Activated CD4-positive, alpha-beta memory T cell treated with anti-CD3 and anti-CD28 coated beads for 36 hours (primary cell): Measurements from ENCODE around the gene COL4A2. TPM values are rescaled to one million over a fixed set of nuclear protein-coding genes. Genes with fewer than 3 reads are reported as not detected.

Experiments
- CTCF ChIA-PET: fragments of 350-600 bp; sonication (Branson Sonifier 250); formaldehyde crosslinking; loops from one replicate; lab custom pipeline; 2021; ENCODE audit warnings: antibody characterized with exemption, inconsistent platforms; lab: Charles Lee
- POLR2A ChIA-PET: fragments of 350-600 bp; sonication (Branson Sonifier 250); formaldehyde crosslinking; loops from one replicate; lab custom pipeline; 2021; ENCODE audit warnings: antibody characterized with exemption; lab: Charles Lee
- DNase-seq: peaks from one replicate; pipeline ENCODE4 v3.0.0-alpha.2; 2020
- H3K27ac Mint-ChIP-seq: one replicate; pipeline ENCODE4 v1.8.0; 2021; ENCODE audit warnings: mixed read lengths
- H3K27me3 Mint-ChIP-seq: one replicate; pipeline ENCODE4 v1.8.0; 2021; ENCODE audit warnings: mixed read lengths
- H3K36me3 Mint-ChIP-seq: one replicate; pipeline ENCODE4 v1.8.0; 2021; ENCODE audit warnings: mixed read lengths
- H3K4me1 Mint-ChIP-seq: one replicate; pipeline ENCODE4 v1.8.0; 2021; ENCODE audit warnings: low read depth, mixed read lengths
- H3K4me3 Mint-ChIP-seq: one replicate; pipeline ENCODE4 v1.8.0; 2021; ENCODE audit warnings: mild to moderate bottlenecking, mixed read lengths
- H3K9me3 Mint-ChIP-seq: one replicate; pipeline ENCODE4 v1.8.0; 2021; ENCODE audit warnings: mixed read lengths
- intact Hi-C: fragments of 100-400 bp; cut with micrococcal nuclease; formaldehyde crosslinking; loops from one replicate; pipeline ENCODE4 v1.15.1; 2023
- total RNA-seq, 2 experiments: library from RNA; stranded (reverse); gene quantifications; one replicate each; pipeline ENCODE4 v1.2.3, GENCODE V29; 2021

COL4A2 gene
- total RNA-seq, 2 experiments from 2014 or later, result not detected

DNA sequence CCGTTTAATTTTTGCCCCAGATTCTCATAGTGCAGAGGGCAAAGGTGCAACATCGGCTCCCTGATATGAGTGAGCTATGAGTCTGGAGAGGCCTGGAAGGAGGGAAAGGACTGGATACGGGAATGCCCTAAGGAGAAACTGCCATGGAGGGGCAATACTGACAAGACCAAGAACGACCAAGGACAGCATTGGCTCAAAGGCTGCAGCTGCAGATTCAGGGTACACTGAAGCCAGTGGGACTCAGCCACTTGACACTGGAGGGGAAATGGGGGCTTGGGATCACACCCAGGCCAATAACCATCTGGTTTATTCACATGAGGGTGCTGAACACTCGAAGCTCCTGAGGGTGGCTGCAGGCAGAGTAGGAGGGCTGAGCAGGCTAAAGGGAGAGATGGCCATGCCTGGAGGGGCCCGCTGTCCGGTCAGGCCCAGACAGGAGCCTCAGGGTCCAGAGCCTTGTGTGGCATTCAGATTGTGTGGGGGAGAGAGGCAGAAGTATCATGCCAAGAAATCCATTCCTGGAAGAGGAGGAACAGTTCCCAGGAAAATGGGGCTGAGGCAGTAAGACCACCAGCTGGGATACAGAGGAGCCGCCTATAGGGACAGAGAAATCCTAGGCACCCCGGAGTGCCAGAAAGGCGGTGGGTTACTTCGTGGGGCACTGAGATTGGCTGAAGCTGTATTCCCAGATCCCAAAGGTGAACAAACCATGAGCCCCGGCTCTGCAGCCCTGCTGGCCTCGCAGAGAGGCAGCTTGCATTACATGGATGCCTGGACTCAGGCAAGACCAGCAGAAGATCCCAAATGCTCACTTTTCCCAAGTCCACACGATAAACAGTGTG lies 20.9 kb upstream of the COL4A2 start:
- CTCF ChIA-PET, result no interaction called here
- no peak overlapping the region for H3K27ac Mint-ChIP-seq

GRCh38 chr13:110286833-110287819 lies 20.0 kb upstream of the COL4A2 start:
- H3K9me3 Mint-ChIP-seq, result no peaks in the 10 kb centered on the region
- H3K27me3 Mint-ChIP-seq, result peaks cover 7% of the 10 kb centered on the region
- CTCF ChIA-PET, result no interaction called here
- H3K4me3 Mint-ChIP-seq, result no peak overlapping the region
- intact Hi-C loops, result no loop called here
- no peak overlapping the region for H3K27ac Mint-ChIP-seq
- no peaks in the 10 kb centered on the region for H3K36me3 Mint-ChIP-seq
- POLR2A ChIA-PET, result no interaction called here
- no peaks in the 10 kb centered on the region for H3K4me1 Mint-ChIP-seq
- no peak for DNase-seq

More for the DNA sequence above, 20.9 kb upstream of the COL4A2 start:
- no peaks in the 10 kb centered on the region for H3K9me3 Mint-ChIP-seq
- DNase-seq, result no peak
- no peak overlapping the region for H3K4me3 Mint-ChIP-seq
- intact Hi-C loops, result no loop called here
- POLR2A ChIA-PET, result no interaction called here
- no peaks in the 10 kb centered on the region for H3K36me3 Mint-ChIP-seq
- H3K4me1 Mint-ChIP-seq, result no peaks in the 10 kb centered on the region
- peaks cover 11% of the 10 kb centered on the region for H3K27me3 Mint-ChIP-seq

DNA sequence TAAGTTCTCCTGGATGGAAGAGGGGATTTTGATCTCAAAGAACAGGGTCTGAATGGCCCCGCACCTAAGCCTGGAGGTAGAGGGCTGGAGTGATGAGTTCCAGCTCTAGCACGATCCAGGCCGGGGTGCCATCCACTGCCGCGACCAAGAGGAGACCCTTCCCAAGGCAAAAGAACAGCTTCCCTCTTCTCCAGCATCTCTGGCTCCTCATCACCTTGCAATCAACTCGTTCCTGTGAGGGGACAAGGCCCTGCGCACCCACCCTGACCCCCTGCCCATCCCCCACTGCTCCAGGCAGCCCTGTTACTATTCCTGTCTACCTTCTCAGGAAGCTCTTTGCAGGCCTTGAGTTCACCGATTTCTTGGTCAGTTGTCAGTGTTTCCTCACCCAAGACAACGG lies 17.9 kb upstream of the COL4A2 start:
- Mint-ChIP-seq H3K4me1 (no peaks in the 10 kb centered on the region), H3K9me3 (no peaks in the 10 kb centered on the region), H3K36me3 (no peaks in the 10 kb centered on the region), H3K27ac (no peak overlapping the region), H3K27me3 (peaks cover 2% of the 10 kb centered on the region), H3K4me3 (no peak overlapping the region)
- ChIA-PET CTCF (no interaction called here), POLR2A (no interaction called here)
- intact Hi-C loops, result no loop called here
- no peak for DNase-seq

DNA sequence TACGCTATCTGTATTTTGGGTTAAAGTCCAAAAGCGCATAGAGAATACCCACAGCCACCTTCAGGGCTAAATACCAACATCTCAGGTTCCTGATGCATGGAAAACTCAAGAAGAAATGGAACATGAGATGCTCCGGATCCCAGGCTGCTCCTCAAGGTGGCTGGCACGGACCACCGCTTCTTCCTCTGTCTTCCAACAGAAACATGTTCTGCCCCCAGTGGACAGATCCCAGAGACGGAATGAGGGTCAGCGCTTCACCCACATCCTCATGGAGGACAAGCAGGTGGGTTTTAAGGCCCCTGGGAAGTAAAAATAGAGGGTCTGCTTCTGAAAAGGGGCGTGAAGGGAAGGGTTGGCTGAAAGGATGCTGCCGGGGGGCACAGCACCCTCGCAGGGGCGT lies 17.4 kb upstream of the COL4A2 start:
- ChIA-PET CTCF (no interaction called here), POLR2A (no interaction called here)
- H3K27me3 Mint-ChIP-seq, result peaks cover 3% of the 10 kb centered on the region
- no peaks in the 10 kb centered on the region for H3K9me3 Mint-ChIP-seq
- H3K27ac Mint-ChIP-seq, result no peak overlapping the region
- H3K36me3 Mint-ChIP-seq, result no peaks in the 10 kb centered on the region
- no peaks in the 10 kb centered on the region for H3K4me1 Mint-ChIP-seq
- intact Hi-C loops, result no loop called here
- no peak overlapping the region for H3K4me3 Mint-ChIP-seq
- no peak for DNase-seq

DNA sequence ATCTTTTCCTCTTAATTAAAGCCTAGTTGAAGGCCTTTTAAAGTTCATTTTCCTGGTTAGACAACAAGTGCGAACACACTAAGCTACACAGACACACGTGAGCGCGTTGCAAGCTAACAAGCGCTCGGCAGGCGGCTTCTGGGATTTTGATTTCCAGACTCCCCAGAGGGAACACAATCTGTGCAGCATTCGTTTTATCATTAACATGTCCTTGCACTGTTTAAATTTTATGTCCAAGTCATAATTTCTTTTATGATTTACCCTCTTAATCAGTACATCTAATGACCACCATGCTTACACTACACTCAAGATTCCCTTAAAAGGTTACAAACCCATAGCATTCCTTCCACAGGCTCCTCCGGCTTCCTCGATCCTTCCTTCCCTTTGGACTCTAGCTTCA lies 16.9 kb upstream of the COL4A2 start:
- H3K4me1 Mint-ChIP-seq, result no peaks in the 10 kb centered on the region
- peaks cover 5% of the 10 kb centered on the region for H3K27me3 Mint-ChIP-seq
- CTCF ChIA-PET, result no interaction called here
- POLR2A ChIA-PET, result no interaction called here
- intact Hi-C loops, result no loop called here
- H3K27ac Mint-ChIP-seq, result no peak overlapping the region
- H3K36me3 Mint-ChIP-seq, result no peaks in the 10 kb centered on the region
- no peaks in the 10 kb centered on the region for H3K9me3 Mint-ChIP-seq
- H3K4me3 Mint-ChIP-seq, result no peak overlapping the region
- DNase-seq, result no peak

GRCh38 chr13:110290826-110291225 lies 16.3 kb upstream of the COL4A2 start:
- Mint-ChIP-seq H3K9me3 (no peaks in the 10 kb centered on the region), H3K4me3 (no peak overlapping the region), H3K27ac (no peak overlapping the region), H3K27me3 (peaks cover 4% of the 10 kb centered on the region), H3K4me1 (no peaks in the 10 kb centered on the region), H3K36me3 (no peaks in the 10 kb centered on the region)
- ChIA-PET CTCF (no interaction called here), POLR2A (no interaction called here)
- intact Hi-C loops, result no loop called here
- no peak for DNase-seq

DNA sequence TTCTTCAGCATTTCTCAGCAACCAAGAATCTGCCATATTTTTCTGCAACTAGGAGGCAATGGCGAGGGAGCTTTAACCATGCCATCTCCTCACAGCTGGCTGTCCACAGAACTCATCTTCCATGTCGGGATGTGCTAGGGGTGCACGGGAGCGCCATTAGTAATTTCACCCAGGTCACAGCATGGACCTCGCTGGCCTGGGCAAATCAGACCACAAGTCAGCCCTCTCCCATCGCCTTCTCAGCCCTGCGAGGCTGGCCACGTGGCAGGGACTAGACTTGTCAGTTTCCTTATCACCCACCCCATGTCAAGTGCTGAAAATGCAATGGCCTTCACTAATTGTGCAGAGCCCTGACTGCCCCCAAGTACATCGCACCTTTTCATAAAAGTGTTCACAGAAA lies 15.8 kb upstream of the COL4A2 start:
- intact Hi-C loops, result no loop called here
- H3K4me1 Mint-ChIP-seq, result no peaks in the 10 kb centered on the region
- H3K27me3 Mint-ChIP-seq, result peaks cover 8% of the 10 kb centered on the region
- DNase-seq, result no peak
- H3K36me3 Mint-ChIP-seq, result no peaks in the 10 kb centered on the region
- no peaks in the 10 kb centered on the region for H3K9me3 Mint-ChIP-seq
- no peak overlapping the region for H3K4me3 Mint-ChIP-seq
- ChIA-PET POLR2A (no interaction called here), CTCF (no interaction called here)
- H3K27ac Mint-ChIP-seq, result no peak overlapping the region

DNA sequence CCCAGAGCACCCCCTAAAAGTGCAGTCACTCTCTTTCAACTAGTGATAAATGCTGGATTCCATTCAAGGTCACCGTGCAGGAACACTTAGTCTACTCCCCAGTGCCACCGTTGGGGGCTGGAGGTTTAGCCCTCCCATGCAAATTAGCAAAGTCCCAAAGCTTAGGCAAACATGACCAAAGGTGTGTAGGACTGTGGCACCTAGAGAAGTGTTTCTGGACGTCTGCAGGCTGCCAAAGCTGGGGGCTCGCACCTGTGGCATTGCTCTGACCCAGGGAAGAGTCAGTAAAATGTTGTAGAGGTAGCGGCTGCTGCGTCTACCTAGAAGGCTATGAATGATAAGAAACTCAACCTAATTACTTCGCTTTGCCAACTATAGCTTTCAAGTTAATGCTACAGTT lies 14.0 kb upstream of the COL4A2 start:
- ChIA-PET CTCF (no interaction called here), POLR2A (no interaction called here)
- intact Hi-C loops, result no loop called here
- no peaks in the 10 kb centered on the region for H3K36me3 Mint-ChIP-seq
- no peak overlapping the region for H3K4me3 Mint-ChIP-seq
- no peak for DNase-seq
- H3K4me1 Mint-ChIP-seq, result no peaks in the 10 kb centered on the region
- H3K27me3 Mint-ChIP-seq, result peaks cover 18% of the 10 kb centered on the region
- no peaks in the 10 kb centered on the region for H3K9me3 Mint-ChIP-seq
- no peak overlapping the region for H3K27ac Mint-ChIP-seq

DNA sequence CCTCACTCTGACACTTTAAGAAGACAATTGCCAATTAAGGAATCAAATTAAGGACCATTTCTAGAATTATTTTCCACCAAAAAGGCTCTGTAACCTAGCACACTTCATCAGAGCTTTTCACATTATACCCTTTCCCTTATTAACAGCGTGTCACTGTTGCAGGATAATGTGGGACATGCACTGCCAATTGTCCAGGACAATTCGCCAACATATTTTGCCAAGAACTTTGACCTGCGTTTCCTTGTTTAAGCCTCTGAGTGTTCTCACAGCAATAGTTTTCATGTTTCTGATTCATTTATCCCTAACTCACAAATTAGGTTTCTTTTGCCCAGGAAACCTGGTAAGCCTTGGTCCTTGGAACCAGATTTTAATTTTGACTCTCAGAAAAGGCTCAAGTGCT lies 13.4 kb upstream of the COL4A2 start:
- ChIA-PET POLR2A (no interaction called here), CTCF (no interaction called here)
- Mint-ChIP-seq H3K4me1 (peaks cover 5% of the 10 kb centered on the region), H3K27ac (no peak overlapping the region), H3K36me3 (no peaks in the 10 kb centered on the region), H3K4me3 (no peak overlapping the region), H3K27me3 (peaks cover 23% of the 10 kb centered on the region), H3K9me3 (no peaks in the 10 kb centered on the region)
- intact Hi-C loops, result no loop called here
- no peak for DNase-seq

GRCh38 chr13:110294146-110294545 lies 12.9 kb upstream of the COL4A2 start:
- Mint-ChIP-seq H3K36me3 (no peaks in the 10 kb centered on the region), H3K9me3 (no peaks in the 10 kb centered on the region), H3K27ac (no peak overlapping the region), H3K27me3 (peaks cover 26% of the 10 kb centered on the region), H3K4me3 (no peak overlapping the region), H3K4me1 (peaks cover 8% of the 10 kb centered on the region)
- DNase-seq, result no peak
- CTCF ChIA-PET, result no interaction called here
- intact Hi-C loops, result no loop called here
- POLR2A ChIA-PET, result no interaction called here

DNA sequence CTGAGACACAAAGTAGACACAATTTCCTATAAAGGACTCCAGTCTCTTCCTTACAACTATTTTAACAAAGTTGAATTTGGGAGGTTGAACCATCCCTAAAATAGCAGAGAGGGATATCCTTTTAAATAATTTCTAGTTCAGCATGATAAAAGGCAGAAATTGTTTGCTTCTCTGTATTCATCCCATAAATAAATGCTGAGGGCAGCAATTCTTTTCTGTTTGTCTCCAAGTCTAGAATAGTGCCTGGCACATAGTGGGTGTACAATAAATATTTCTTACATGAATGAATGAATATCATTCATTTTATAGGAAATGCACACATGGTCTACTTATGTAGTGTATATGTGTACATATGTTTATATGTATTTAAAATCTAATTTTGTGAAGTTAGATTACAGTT lies 12.5 kb upstream of the COL4A2 start:
- peaks cover 29% of the 10 kb centered on the region for H3K27me3 Mint-ChIP-seq

DNA sequence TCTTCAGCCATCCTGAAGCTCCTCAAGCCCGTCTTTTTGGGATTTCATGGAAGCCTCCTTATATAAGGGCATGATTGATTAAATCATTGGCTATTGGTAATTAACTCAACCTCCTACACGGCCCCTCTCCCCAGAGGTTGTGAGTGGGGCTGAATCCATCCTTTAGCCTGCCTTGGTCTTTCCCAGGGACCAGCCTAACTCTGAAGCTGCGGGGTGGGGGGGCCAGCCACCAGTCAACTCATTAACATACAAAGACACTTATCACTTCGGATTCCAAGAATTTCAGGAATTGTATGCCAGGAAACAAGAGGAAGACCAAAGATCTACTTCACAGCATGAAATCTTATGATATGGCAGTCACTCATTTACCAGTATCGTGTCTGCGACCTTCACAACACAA lies 10.1 kb upstream of the COL4A2 start:
- H3K36me3 Mint-ChIP-seq, result no peaks in the 10 kb centered on the region

More for the DNA sequence above, 12.5 kb upstream of the COL4A2 start:
- DNase-seq, result no peak
- peaks cover 8% of the 10 kb centered on the region for H3K4me1 Mint-ChIP-seq
- no peaks in the 10 kb centered on the region for H3K36me3 Mint-ChIP-seq
- no peak overlapping the region for H3K27ac Mint-ChIP-seq
- CTCF ChIA-PET, result no interaction called here
- intact Hi-C loops, result no loop called here
- POLR2A ChIA-PET, result no interaction called here
- H3K9me3 Mint-ChIP-seq, result no peaks in the 10 kb centered on the region
- H3K4me3 Mint-ChIP-seq, result no peak overlapping the region

More for the DNA sequence above, 10.1 kb upstream of the COL4A2 start:
- intact Hi-C loops, result no loop called here
- ChIA-PET POLR2A (no interaction called here), CTCF (no interaction called here)
- no peaks in the 10 kb centered on the region for H3K9me3 Mint-ChIP-seq
- no peak for DNase-seq
- peaks cover 43% of the 10 kb centered on the region for H3K27me3 Mint-ChIP-seq
- no peak overlapping the region for H3K27ac Mint-ChIP-seq
- no peak overlapping the region for H3K4me3 Mint-ChIP-seq
- H3K4me1 Mint-ChIP-seq, result peaks cover 8% of the 10 kb centered on the region
